ENCODE data around the gene UBXN2A.

DNA sequence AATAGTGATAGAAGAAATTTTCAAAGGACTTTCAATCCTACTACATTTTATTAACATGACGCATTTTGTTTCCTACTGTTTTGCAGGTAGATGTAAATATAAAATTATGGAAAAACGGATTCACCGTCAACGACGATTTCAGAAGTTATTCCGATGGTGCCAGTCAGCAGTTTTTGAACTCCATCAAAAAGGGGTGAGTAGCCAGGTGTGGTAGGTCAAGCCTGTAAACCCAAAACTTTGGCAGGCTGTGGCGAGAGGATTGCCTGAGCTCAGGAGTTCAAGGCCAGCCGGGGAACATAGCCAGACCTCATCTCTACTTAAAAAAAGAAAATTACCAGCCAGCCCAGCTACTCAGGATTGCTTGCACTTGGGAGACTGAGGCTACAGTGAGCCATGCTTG, 36.6 kb downstream of the UBXN2A start:
- TF ChIP-seq, protein P1, sequence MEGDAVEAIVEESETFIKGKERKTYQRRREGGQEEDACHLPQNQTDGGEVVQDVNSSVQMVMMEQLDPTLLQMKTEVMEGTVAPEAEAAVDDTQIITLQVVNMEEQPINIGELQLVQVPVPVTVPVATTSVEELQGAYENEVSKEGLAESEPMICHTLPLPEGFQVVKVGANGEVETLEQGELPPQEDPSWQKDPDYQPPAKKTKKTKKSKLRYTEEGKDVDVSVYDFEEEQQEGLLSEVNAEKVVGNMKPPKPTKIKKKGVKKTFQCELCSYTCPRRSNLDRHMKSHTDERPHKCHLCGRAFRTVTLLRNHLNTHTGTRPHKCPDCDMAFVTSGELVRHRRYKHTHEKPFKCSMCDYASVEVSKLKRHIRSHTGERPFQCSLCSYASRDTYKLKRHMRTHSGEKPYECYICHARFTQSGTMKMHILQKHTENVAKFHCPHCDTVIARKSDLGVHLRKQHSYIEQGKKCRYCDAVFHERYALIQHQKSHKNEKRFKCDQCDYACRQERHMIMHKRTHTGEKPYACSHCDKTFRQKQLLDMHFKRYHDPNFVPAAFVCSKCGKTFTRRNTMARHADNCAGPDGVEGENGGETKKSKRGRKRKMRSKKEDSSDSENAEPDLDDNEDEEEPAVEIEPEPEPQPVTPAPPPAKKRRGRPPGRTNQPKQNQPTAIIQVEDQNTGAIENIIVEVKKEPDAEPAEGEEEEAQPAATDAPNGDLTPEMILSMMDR (IDR thresholded peaks at IDR 0.05) = no peak
- TF ChIP-seq POLR2A (IDR thresholded peaks at IDR 0.05) = no peak
